Inflammatory macrophage (primary cell): ENCODE measurements around the gene ARHGAP1.

ENCODE experiments used
- DNase-seq, 2 donors: peaks; one replicate each; pipeline ENCODE4 v3.0.0-alpha.2; 2020 to 2022
- total RNA-seq, 18 experiments: gene quantifications; one replicate each; lab custom pipeline; 2026; ENCODE audit warnings: mixed read lengths in 6 of 18, inconsistent platforms in 2 of 18; lab: John Stamatoyannopoulos, UW

ARHGAP1 gene
- 23.3 to 79.1 (median 44.6) reads per million in 18 experiments for total RNA-seq

- DNase-seq: peak; percentile 99
These were observed at the start of gene ARHGAP1, which contains the start of gene ZNF408 for GRCh38 chr11:46700241-46701077. TSS of gene ARHGAP1 (minus strand) at chr11:46700619. CDS start at chr11:46696107, 4,512 bp downstream. TSS of gene ZNF408 (plus strand) at chr11:46701031. CDS start at chr11:46701048, 17 bp downstream.

- no peak for DNase-seq
These were observed 46.7 kb upstream of the ARHGAP1 start for GRCh38 chr11:46747150-46747549.

- DNase-seq: no peak
These were observed 45.6 kb upstream of the ARHGAP1 start for GRCh38 chr11:46745995-46746394.

GRCh38 chr11:46745328-46745727, 44.9 kb upstream of the ARHGAP1 start:
- DNase-seq: no peak

GRCh38 chr11:46743693-46744339, 43.4 kb upstream of the ARHGAP1 start:
- no peak for DNase-seq

GRCh38 chr11:46743043-46743442, 42.6 kb upstream of the ARHGAP1 start:
- no peak for DNase-seq

GRCh38 chr11:46741600-46742484, 41.4 kb upstream of the ARHGAP1 start:
- DNase-seq: no peak

GRCh38 chr11:46738887-46739286, 38.5 kb upstream of the ARHGAP1 start:
- DNase-seq: no peak

- DNase-seq: no peak
These were observed 37.3 kb upstream of the ARHGAP1 start for GRCh38 chr11:46737699-46738098.

- no peak for DNase-seq
These were observed 36.2 kb upstream of the ARHGAP1 start for GRCh38 chr11:46736615-46737014.

GRCh38 chr11:46736146-46736545, 35.7 kb upstream of the ARHGAP1 start:
- no peak for DNase-seq

GRCh38 chr11:46733234-46733633, 32.8 kb upstream of the ARHGAP1 start:
- no peak for DNase-seq

- DNase-seq: no peak
These were observed 31.1 kb upstream of the ARHGAP1 start for GRCh38 chr11:46731545-46731944.

GRCh38 chr11:46729110-46730027, 28.9 kb upstream of the ARHGAP1 start:
- no peak for DNase-seq

GRCh38 chr11:46728659-46729040, 28.2 kb upstream of the ARHGAP1 start:
- DNase-seq: no peak

GRCh38 chr11:46727952-46728658, 27.7 kb upstream of the ARHGAP1 start:
- no peak for DNase-seq

GRCh38 chr11:46726206-46726862, 25.9 kb upstream of the ARHGAP1 start:
- DNase-seq: no peak

GRCh38 chr11:46725338-46726205, 25.2 kb upstream of the ARHGAP1 start:
- no peak for DNase-seq

- no peak for DNase-seq
These were observed 23.7 kb upstream of the ARHGAP1 start for GRCh38 chr11:46724088-46724487.

GRCh38 chr11:46723359-46723680, 22.9 kb upstream of the ARHGAP1 start:
- DNase-seq: no peak
